ENCODE data around the gene CACNA1I. TPM values are rescaled to one million over a fixed set of nuclear protein-coding genes. Genes with fewer than 3 reads are reported as not detected.

The CACNA1I gene
- total RNA-seq, 2 experiments from 2014 or later = 8.4 to 9.3 TPM

Other genes starting within 250 kb of the CACNA1I start
- gene SYNGR1, start 220.8 kb upstream of the CACNA1I start, total RNA-seq = under 1 TPM; 0.42 to 0.77 TPM
- 10 to 100 TPM; 36.4 to 40.8 TPM for gene TAB1, start 171.0 kb upstream of the CACNA1I start, total RNA-seq
- gene MGAT3, start 113.7 kb upstream of the CACNA1I start, total RNA-seq = 10 to 100 TPM; 12.8 to 15.5 TPM
- 10 to 100 TPM; 34.8 to 40.0 TPM for gene MIEF1, start 68.5 kb upstream of the CACNA1I start, total RNA-seq
- gene ATF4, start 50.2 kb upstream of the CACNA1I start, total RNA-seq = 100 to 1,000 TPM; 372 to 437 TPM
- gene RPS19BP1, start 38.0 kb upstream of the CACNA1I start, total RNA-seq = 10 to 100 TPM; 51.8 to 69.3 TPM